ENCODE results near the gene MEI4.
"Not testable (repeated sequence)": the region's sequence is repeated elsewhere in the genome, so short reads cannot be mapped to it uniquely, and the experiment has no call there.

Gene MEI4

GRCh38 chr6:77652739-77653138 is at the start of gene MEI4:
TSS of gene MEI4 (plus strand) at chr6:77653039. CDS start at chr6:77690672, 37,633 bp downstream.
- no peak for DNase-seq

GRCh38 chr6:77604476-77604875 is 48.4 kb upstream of the MEI4 start:
- no peak for DNase-seq

- no peak for DNase-seq
Observed at GRCh38 chr6:77607004-77607403, 45.8 kb upstream of the MEI4 start.

- DNase-seq: no peak
Observed at GRCh38 chr6:77609106-77609505, 43.7 kb upstream of the MEI4 start.

- DNase-seq: no peak
Observed at GRCh38 chr6:77619114-77619513, 33.7 kb upstream of the MEI4 start.

- DNase-seq: peak; percentile 16
Observed at GRCh38 chr6:77620278-77620882, 32.5 kb upstream of the MEI4 start.

GRCh38 chr6:77624515-77624914 is 28.3 kb upstream of the MEI4 start:
- DNase-seq: no peak

- DNase-seq: no peak
Observed at GRCh38 chr6:77626426-77626825, 26.4 kb upstream of the MEI4 start.

GRCh38 chr6:77630014-77630413 is 22.8 kb upstream of the MEI4 start:
- DNase-seq: no peak

GRCh38 chr6:77633471-77633870 is 19.4 kb upstream of the MEI4 start:
- no peak for DNase-seq

GRCh38 chr6:77633993-77634715 is 18.7 kb upstream of the MEI4 start:
- DNase-seq: no peak

- DNase-seq: no peak
Observed at GRCh38 chr6:77638129-77638830, 14.6 kb upstream of the MEI4 start.

GRCh38 chr6:77644102-77644705 is 8.6 kb upstream of the MEI4 start:
- DNase-seq: no peak

GRCh38 chr6:77650098-77650663 is 2.7 kb upstream of the MEI4 start:
- no peak for DNase-seq

GRCh38 chr6:77653816-77654215 is 977 bp downstream of the MEI4 start:
- DNase-seq: no peak

- DNase-seq: not testable (repeated sequence)
Observed at GRCh38 chr6:77655035-77655434, 2.2 kb downstream of the MEI4 start.

GRCh38 chr6:77656999-77657764 is 4.3 kb downstream of the MEI4 start:
- DNase-seq: no peak

- no peak for DNase-seq
Observed at GRCh38 chr6:77666340-77666739, 13.5 kb downstream of the MEI4 start.

GRCh38 chr6:77666846-77667245 is 14.0 kb downstream of the MEI4 start:
- no peak for DNase-seq

- DNase-seq: no peak
Observed at GRCh38 chr6:77669913-77670312, 17.1 kb downstream of the MEI4 start.

GRCh38 chr6:77674211-77674610 is 21.4 kb downstream of the MEI4 start:
- no peak for DNase-seq

- no peak for DNase-seq
Observed at GRCh38 chr6:77678048-77678447, 25.2 kb downstream of the MEI4 start.

GRCh38 chr6:77683515-77683914 is 30.7 kb downstream of the MEI4 start:
- DNase-seq: no peak
